ENCODE measurements around the gene ACTL7B.

Gene ACTL7B

DNA sequence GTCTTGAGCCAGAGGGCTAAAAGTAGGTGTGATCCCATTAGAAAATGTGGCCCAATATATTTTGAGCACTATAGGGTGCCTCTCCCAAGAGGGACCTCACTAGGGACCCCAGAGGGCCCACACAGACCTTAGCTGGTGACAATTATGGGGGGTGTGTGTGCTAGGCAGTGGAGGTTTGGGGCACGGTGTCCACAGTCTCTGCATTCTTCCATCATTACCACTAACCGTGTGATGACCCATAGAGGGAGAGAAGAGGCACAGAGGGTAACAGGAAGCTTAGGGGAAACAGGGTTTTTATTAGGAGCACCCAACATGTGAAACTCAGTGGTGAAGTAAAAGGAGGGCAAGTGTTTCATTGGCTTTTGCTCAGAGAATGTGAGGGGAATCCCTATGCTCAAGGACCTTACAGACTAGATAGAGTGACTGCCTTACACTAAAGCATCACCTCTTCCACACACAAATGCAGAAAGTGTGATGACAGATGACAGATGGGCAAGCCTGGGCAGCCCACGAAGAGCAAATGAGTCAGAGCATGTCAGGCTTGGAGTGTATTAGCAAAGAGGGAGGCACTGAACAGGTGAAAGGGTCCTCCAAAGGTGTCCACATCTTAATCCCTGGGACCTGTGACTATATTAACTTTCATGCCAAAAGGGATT is 3.8 kb upstream of the ACTL7B start:
- H3K27ac ChIP-seq (ENCODE audit: low read depth, low read length), result no peak overlapping the region
- no peak overlapping the region for H3K4me2 ChIP-seq (ENCODE audit: low read length)
- H3K4me1 ChIP-seq (ENCODE audit: control insufficient read depth, low read length), result no peaks in the 10 kb centered on the region
- H3K9me3 ChIP-seq (ENCODE audit: control insufficient read depth, insufficient read depth, low read length), result no peaks in the 10 kb centered on the region
- TF ChIP-seq EZH2phosphoT487 (IDR thresholded peaks at IDR 0.05; ENCODE audit: borderline replicate concordance, low read length) (no peak), CTCF (IDR thresholded peaks at IDR 0.05; ENCODE audit: low read depth, low read length, poor library complexity, severe bottlenecking) (no peak)
- H3K27me3 ChIP-seq (ENCODE audit: control insufficient read depth, low read length), result no peaks in the 10 kb centered on the region
- no peak overlapping the region for H3K4me3 ChIP-seq (ENCODE audit: low read length)
- H3K79me2 ChIP-seq (ENCODE audit: control insufficient read depth, low read length), result no peaks in the 10 kb centered on the region
- H3F3A ChIP-seq (ENCODE audit: control insufficient read depth, insufficient read depth), result no peaks in the 10 kb centered on the region
- H4K20me1 ChIP-seq (ENCODE audit: control insufficient read depth, insufficient read depth, low read depth, low read length), result no peaks in the 10 kb centered on the region
- H3K36me3 ChIP-seq (ENCODE audit: control insufficient read depth, low read length), result no peaks in the 10 kb centered on the region
- no peaks in the 10 kb centered on the region for H3K9me2 ChIP-seq (replicated peaks; ENCODE audit: control insufficient read depth, low read length)

DNA sequence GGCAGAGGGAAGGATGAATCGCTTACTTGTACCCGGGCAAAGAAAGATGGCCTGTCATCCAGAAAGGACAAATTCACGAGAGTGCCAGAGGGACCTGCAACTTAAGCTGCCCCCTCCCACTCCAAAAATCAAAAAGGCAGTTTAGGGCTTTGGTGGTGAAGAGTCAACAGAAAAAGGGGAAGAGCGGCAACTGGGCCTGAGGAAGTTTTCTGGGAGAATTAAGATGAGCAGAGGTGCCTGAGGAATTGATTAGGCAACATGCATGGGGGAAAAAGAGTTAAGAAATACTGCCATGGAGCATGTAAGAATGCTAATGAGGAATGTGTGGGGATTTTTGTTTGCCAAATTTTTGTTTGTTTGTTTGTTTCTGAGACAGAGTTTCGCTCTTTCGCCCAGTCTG is 1.8 kb upstream of the ACTL7B start:
- no peak overlapping the region for H3K4me2 ChIP-seq (ENCODE audit: low read length)
- H3K79me2 ChIP-seq (ENCODE audit: control insufficient read depth, low read length), result no peaks in the 10 kb centered on the region
- no peak for TF ChIP-seq CTCF (IDR thresholded peaks at IDR 0.05; ENCODE audit: low read depth, low read length, poor library complexity, severe bottlenecking)
- TF ChIP-seq EZH2phosphoT487 (IDR thresholded peaks at IDR 0.05; ENCODE audit: borderline replicate concordance, low read length), result no peak
- no peaks in the 10 kb centered on the region for H3F3A ChIP-seq (ENCODE audit: control insufficient read depth, insufficient read depth)
- no peaks in the 10 kb centered on the region for H3K27me3 ChIP-seq (ENCODE audit: control insufficient read depth, low read length)
- H3K36me3 ChIP-seq (ENCODE audit: control insufficient read depth, low read length), result no peaks in the 10 kb centered on the region
- H3K27ac ChIP-seq (ENCODE audit: low read depth, low read length), result no peak overlapping the region
- H3K4me1 ChIP-seq (ENCODE audit: control insufficient read depth, low read length), result no peaks in the 10 kb centered on the region
- no peak overlapping the region for H3K4me3 ChIP-seq (ENCODE audit: low read length)
- no peaks in the 10 kb centered on the region for H4K20me1 ChIP-seq (ENCODE audit: control insufficient read depth, insufficient read depth, low read depth, low read length)
- no peaks in the 10 kb centered on the region for H3K9me3 ChIP-seq (ENCODE audit: control insufficient read depth, insufficient read depth, low read length)
- no peaks in the 10 kb centered on the region for H3K9me2 ChIP-seq (replicated peaks; ENCODE audit: control insufficient read depth, low read length)

- H4K20me1 ChIP-seq (ENCODE audit: control insufficient read depth, insufficient read depth, low read depth, low read length), result no peaks in the 10 kb centered on the region
- no peak overlapping the region for H3K4me3 ChIP-seq (ENCODE audit: low read length)
- H3K79me2 ChIP-seq (ENCODE audit: control insufficient read depth, low read length), result no peaks in the 10 kb centered on the region
- no peaks in the 10 kb centered on the region for H3K9me2 ChIP-seq (replicated peaks; ENCODE audit: control insufficient read depth, low read length)
- H3K36me3 ChIP-seq (ENCODE audit: control insufficient read depth, low read length), result no peaks in the 10 kb centered on the region
- H3K4me1 ChIP-seq (ENCODE audit: control insufficient read depth, low read length), result no peaks in the 10 kb centered on the region
- no peaks in the 10 kb centered on the region for H3K9me3 ChIP-seq (ENCODE audit: control insufficient read depth, insufficient read depth, low read length)
- TF ChIP-seq CTCF (IDR thresholded peaks at IDR 0.05; ENCODE audit: low read depth, low read length, poor library complexity, severe bottlenecking), result no peak
- no peak for TF ChIP-seq EZH2phosphoT487 (IDR thresholded peaks at IDR 0.05; ENCODE audit: borderline replicate concordance, low read length)
- H3F3A ChIP-seq (ENCODE audit: control insufficient read depth, insufficient read depth), result no peaks in the 10 kb centered on the region
- H3K27me3 ChIP-seq (ENCODE audit: control insufficient read depth, low read length), result no peaks in the 10 kb centered on the region
- H3K4me2 ChIP-seq (ENCODE audit: low read length), result no peak overlapping the region
- no peak overlapping the region for H3K27ac ChIP-seq (ENCODE audit: low read depth, low read length)
Measured at GRCh38 chr9:108855529-108855886, 278 bp downstream of the ACTL7B start.
